GM21737 (cell line): ENCODE results near the gene COQ7.

ENCODE experiments used
- ATAC-seq: cut with Tn5 transposase; IDR thresholded peaks from one replicate; pipeline ENCODE4 v1.9.1; 2021; ENCODE audit warnings: mild to moderate bottlenecking, moderate library complexity; ENCODE audit not compliant: unreplicated experiment

Gene COQ7

DNA sequence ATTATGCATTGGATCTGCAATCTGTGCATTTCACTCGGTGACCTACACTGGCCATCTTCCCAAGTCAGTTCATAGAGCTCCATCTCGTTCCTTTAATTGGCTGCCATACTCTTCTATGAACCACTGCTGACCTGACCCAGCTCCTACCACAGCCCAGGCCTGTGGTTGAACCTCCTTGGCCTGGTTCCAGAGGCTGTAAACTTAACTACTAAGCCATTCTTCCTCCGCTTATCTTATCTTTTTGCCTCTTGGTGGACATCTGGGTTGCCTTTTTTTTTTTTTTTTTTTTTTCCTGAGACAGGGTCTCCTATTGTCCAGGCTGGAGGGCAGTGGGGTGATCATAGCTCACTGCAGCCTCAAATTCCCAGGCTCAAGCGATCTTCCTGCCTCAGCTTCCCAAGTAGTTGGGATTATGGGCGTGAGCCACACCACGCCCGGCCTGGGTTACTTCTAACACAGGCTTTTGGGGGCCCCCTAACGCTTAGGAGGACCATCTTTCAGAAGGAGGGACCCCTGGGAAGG is 18.3 kb downstream of the COQ7 start:
- ATAC-seq: no peak

DNA sequence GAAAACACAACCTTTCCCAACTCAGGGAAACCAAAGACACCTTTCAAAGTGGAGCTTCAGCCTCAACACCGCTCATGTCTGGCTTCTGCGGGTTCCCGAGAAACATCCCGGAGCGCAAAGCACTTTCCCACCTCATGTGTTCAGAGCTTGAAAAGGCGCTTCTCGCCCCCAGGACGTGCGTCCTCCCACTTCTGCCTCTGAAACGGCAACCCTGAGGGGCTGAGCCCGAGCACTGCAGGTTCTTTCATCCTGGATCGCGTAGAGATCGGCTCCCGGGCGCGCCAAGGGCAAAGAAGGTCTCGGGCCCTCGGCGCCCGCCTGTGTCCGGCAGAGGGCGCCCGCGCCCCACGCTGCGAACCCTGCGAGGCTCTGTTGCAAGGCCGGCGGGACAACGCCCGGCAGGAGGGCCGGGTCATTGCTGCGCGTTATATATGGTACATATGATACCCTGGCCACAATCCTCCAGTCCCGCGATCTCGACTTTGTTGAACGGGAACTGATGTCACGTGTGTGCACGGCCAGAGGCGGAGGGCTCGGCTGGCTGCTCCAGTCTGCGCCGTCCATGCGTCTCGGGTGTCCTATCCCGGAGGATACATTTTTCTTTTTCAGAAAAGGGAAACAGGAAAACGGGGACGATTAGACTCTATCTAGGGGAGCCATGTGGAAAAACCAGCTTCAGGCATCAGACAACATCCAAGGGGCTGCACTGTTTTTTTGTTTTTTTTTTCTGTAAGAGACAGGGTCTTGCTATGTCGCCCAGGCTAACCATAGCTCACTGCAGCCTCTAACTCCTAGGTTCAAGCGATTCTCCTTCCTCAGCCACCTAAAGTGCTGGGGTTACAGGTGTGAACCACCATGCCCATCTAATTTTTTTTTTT is 19.1 kb downstream of the COQ7 start:
- peak; percentile 68 for ATAC-seq

DNA sequence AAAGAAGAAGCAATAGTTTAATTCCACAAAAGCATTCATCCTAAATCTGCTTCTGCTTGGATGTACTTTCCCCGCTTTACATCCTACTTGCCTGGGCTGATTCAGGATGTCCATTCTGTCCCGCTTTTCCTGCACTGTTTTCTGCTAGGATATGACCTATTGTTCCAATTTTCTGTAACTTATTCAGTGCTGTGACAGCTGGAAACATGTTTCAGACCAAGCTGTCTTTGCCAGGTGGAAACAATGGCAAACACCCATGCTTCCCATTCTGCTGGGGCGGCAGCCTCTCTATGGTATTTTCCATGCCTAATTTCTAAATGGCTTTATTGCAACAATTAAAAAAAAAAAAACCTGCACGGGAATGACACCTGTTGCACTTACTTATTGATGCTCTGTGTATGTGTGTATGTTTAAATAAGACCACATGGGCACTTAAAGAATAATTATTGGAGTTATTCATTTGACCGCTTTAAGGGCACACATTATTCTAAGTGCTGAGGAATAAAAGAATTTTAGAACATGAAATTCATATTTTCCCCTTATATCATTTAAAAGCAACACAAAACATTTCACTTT is 21.0 kb downstream of the COQ7 start:
- ATAC-seq: no peak

DNA sequence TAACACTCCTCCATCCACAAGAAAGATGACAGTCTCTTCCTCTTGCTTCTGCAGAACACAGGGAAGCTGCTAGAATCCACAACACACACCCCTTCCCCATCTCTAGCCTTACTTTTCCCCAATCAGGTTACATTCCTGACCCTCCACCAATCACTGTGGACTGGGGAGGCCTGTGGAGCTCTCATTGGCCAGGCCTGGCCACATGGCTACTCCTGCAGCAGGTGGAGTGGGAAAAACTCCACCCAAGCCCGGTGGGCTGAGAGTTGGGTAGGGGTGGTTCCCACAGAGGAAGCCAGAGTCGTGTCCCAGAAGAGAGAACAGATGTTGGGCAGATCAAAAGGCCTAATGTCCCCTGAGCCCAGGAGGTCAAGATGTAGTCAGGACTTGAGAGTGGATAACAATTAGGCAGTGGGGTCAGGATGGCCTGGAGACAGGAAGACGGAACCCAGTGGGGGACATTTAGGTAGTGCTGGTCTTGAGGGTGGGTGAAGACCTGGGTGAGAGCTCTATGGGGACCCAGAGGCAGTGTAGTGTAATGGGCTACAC is 22.1 kb downstream of the COQ7 start:
- ATAC-seq: no peak

DNA sequence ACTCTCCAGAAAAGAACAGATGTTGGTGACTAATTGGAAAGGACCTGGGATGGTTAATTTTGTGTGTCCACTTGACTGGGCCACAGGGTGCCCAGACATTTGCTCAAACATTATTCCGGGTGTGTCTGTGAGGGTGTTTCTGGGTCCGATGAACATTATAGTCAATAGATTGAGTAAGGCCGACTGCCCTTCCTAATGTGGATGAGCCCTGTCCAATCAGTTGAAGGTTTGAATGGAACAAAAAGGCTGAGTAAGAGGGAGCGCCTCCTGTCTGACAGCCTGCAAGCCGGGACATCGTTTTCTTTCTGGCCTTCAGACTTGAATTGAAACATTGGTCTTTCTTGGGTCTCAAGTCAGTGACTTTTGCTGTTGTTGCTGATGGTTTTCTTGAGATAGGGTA is 23.5 kb downstream of the COQ7 start:
- ATAC-seq: no peak

DNA sequence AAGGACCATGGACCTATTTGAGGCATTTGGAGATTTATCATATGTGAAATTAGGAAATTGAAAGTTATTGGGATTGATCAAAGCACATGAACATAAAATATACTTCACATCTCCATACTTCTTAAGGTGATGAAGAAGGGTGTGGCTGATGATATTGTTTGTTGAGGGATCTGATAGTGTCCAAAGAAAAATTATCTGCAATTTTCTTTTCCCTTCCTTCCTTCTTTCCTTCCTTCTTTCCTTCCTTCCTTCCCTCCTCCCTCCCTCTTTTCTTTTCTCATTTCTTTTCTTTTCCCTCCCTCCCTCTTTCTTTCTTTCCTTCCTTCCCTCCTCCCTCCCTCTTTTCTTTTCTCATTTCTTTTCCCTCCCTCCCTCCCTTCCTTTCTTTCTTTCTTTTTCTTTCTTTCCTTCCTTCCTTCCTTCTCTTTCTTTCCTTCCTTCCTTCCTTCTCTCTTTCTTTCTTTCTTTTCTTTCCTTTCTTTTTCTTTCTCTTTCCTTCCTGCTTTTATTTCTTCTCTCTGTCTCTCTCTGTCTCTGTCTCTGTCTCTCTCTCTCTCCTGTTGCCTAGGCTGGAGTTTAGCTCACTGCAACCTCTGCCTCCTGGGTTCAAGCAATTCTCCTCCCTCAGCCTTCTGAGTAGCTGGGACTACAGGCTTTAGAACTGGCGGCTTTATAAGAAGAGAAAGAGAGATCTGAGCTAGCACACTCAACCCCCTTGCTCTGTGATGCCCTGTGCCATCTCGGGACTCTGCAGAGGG is 25.4 kb downstream of the COQ7 start:
- no peak for ATAC-seq

DNA sequence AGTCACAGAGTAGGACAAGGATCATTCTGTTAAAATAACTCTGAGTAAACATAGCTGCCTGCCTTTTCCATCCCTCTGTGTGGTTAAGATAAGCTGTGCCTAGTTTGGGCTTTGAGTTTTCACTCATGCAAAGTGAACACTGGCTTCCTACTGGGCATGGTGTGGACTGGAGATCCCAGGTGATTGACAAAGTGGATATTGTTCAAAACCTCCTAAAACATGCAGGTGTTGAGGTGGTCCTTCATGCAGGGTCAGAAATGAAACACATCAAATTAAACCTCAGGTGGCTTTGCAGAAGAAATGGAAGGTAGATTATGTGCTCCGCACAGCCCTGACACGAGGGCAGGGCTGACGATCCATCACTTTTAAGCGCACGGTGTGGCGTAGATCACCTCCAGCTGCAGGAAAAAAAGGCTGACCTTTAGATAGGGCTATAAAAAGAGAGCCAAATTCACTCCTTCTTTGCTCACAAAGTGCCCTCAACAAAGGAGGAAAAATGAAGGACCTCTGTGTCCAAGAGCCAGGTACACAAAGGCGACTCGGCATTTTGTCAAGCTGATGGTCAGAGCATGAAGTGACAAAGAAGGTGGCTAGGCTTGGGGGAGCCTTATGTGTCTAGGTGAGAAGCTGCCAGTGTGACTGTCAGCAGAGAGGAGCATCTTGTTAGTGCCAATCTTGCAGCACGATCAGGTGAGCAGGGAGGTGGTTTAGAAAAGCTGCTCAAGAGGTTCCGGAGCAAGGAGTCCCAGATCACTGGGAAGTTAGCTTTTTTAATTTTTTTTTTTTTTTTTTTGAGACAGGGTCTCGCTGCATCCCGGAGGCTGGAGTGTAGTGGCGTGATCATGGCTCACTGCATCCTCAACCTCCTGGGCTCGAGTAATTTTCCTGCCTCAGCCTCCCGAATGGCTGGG is 26.5 kb downstream of the COQ7 start:
- no peak for ATAC-seq

DNA sequence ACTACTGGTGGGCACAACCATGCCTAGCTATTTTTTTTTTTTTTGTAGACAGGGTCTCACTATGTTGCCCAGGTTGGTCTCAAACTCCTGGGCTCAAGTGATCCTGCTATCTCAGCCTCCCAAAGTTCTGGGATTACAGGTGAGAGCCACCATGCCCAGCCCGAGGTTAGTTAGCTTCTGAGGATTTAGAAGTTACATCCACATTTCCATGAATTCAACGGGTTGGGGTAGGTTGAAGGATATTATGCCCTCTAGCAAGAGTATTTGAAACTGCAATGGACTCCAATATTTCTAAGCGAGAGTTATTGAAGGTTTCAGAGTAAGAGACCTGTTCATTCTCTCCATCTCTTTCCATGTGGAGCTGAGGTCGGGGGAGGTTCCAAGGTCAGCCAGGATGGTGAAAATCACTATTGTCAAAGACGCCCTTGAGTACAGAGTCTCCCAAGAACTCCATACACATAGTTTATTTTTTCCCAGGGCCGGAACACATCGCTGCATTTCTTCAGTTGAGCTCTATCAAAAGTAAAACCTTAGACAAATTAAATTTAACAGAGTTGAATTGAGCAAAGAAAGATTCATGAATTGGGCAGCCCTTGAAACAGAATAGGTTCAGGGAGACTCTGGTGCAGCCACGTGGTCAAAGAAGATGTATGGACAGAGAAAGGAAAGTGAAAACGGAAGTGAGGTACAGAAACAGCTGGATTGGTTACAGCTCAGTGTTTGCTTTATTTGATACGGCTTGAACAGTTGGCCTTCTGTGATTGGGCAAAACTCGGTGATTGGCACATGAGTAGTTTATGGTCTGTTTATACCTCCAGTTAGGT is 27.3 kb downstream of the COQ7 start:
- ATAC-seq: no peak

DNA sequence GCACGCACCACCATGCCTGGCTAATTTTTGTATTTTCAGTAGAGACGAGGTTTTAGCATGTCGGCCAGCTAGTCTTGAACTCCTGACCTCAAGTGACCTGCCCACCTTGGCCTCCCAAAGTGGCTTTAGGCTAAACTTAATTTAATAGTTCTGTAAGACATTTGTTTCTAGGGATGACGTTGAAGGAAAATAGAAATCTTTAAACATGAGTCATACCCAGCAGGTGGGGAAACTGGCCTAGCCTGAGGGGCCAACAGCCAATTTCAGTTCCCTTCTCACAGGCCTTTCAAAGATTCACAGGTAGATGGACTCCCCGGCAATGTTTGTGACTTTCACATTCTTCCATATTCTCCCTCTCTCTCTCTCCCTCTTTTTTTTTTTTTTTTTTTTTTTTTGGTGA is 28.2 kb downstream of the COQ7 start:
- ATAC-seq: no peak

DNA sequence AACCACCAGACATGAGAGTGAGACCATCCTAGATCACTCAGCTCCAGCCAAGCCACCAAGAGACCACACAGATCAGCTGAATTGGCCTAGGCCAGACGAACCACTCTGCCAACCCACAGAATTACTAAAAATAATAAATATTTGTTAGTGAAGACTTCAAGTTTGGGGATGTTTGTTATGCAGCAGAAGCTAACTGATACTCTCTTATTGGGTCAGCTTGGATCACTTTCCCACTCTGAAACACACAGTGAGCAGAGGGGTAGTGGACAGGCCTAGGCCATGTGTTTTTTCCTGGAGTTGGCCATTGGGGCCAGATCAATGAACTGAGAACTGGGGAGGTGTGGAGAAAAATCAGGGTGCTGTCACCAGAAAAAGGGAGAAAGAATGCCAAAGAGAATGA is 30.8 kb downstream of the COQ7 start:
- ATAC-seq: no peak

DNA sequence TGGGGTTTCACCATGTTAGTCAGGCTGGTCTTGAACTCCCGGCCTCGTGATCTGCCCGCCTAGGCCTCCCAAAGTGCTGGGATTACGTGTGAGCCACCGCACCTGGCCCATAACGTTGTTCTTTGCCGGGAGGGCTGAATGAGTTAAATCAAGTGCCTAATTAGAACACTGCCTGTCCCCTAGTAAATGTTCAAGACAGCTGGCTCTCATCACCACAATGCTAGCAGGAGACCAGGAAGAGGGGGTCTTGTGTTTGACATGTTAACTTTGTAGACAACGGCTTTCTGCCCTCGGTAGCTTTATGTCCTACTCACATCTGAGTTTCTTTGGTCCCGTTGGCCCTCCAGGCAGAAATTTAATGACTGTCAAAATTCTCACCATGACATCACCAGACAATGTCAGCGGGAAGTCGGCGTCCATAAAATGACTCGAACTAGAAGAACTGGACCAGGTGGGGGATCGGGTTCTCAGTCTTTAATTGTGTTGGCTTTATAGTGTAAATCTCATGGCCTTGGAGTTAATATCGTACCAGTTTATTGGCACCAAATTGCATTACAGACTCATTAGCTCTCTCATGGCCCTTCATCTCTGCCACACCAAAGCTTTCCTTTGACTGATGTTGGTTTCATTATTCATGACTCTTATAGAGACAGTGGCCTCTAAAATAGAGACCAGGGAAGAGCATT is 34.9 kb downstream of the COQ7 start:
- ATAC-seq: no peak

DNA sequence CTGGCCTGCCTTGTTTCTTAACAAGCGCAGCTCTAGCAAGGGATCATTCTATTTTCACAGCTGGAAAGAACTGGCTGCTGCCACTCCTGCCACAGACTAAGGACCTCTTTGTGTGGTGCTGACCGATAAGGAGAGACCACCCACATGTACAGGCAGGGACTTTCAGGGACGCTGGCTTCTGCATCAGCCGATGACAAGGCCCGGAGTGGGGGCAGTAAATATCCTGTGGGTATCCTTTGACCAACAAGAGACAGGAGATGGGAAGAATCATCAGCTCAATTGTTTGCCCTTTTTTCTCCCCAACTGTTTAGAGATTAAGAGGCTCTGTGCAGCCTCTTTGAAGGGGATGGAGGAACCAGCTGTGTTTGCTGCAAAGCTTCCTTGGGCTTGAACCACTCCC is 37.2 kb downstream of the COQ7 start:
- no peak for ATAC-seq

DNA sequence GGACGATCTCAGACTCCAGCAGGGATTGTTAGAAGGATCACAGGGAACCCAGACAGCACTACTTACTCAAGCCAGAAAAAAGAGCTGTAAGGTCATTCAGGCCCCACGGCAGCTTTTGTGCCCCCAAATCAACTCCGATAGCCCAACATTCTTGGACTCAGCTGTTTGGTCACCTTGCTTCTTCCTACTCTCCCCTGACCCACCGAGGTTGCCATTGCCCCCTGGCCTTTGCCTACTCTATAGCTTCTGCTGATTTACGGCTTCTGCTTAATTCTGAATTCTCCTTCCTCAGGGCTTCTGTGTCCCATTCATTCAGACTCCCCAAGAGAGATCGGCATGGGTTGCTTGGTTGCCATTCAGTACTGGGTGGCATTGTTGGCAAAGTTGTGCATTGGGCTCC is 37.7 kb downstream of the COQ7 start:
- ATAC-seq: no peak

DNA sequence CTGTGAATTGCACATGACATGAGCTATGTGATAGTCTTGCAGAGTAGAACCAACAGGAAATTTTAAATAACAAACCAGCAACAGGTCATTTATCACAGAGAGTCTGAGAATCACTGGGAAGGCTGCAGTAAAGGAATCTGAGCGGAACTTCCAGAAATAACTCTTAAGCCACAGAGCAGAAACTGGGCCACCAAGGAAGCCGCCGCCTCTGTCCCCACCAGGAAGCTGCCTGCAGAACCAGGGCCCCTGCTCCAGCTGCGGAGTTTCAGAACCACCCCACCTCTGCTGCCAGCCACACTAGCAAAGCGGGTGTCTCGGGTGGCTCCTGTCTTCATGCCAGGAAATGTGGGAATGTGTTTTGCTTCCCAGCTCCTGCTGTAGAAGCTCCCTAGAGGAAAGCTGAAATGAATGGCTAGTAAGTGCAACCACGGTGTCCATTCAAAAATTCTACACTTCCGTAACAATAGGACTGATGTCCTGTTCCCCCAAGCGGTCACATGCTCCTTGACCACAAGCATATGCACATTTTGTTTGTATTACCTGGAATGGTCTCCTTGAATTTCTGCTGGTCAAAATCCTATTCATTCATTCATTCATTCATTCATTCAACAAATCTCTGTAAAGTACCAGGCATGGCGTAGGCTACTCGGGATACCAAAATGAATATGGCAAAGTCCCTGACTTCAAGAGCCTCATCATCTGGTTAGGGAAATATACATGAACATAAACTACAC is 38.6 kb downstream of the COQ7 start:
- no peak for ATAC-seq

DNA sequence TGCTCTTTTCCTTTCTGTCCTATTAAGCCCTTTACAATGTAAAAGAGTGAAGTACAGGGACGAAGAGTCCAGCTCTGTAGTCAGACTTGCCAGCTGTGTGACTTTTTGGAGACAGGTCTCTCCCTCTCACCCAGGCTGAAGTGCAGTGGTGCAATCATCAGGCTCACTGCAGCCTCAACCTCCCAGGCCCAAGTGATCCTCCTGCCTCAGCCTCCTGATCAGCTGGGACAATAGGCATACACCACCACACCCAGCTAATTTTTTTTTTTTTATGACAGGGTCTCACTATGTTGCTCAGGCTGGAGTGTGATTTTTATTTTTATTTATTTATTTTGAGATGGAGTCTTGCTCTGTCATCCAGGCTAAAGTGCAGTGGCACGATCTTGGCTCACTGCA is 39.2 kb downstream of the COQ7 start:
- ATAC-seq: no peak

DNA sequence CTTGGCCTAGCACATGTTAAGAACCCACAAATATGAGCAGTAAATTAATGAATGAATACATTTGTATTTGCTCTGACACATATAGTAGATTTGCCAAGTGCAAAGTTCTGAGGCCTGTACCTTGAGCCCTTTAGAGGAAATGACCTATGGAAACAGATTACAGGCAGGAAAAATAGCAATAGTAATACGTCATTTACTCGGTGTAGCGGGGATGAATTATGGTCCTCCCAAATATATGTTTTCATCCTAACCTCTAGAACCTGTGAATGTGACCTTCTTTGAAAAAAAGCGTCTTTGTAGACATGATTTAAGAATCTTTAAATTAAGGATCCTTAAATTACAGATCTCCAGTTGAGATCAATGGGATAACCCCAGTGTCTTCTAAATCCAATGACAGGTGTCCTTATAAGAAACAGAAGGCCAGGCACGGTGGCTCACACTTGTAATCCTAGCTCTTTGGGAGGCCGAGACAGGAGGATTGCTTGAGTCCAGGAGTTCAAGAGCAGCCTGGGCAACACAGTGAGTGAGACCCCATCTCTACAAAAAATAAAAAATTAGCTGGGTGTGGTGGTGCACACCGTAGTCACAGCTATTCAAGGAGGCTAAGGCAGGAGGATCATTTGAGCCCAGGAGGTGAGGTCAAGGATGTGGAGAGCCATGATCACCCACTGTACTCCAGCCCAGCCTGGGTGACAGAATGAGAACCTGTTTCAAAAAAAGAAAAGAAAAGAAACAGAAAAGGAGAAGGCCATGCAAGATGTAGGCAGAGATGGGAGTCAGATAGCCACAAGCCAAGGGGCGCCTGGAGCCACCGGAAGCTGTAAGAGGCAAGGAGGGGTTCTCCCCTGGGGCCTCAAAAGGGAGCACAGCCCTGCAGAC is 41.2 kb downstream of the COQ7 start:
- no peak for ATAC-seq

DNA sequence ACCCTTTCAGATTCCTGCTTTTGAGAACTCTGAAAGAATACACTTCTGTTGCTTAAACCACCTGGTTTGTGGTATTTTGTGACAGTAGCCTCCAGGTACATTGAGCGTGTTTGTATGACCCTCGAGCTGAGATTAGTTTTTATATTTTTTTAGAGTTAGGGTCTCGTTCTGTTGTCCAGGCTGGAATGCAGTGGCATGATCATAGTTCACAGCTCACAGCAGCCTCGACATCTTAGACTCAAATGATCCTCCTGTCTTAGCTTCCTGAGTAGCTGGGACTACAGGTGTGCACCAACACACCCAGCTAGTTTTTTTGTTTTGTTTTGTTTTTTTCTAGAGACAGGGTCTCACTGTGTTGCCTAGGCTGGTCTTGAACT is 41.9 kb downstream of the COQ7 start:
- no peak for ATAC-seq
